SHP77 treated with DMSO at 0.1 percent for 48 hours (cell line): ENCODE results near the gene VIL1.

ENCODE experiments used
- DNase-seq: peaks from one replicate; lab custom pipeline; 2025; lab: John Stamatoyannopoulos, UW

Gene VIL1

GRCh38 chr2:218444692-218445357 is 25.9 kb downstream of the VIL1 start:
- DNase-seq, result no peak

GRCh38 chr2:218445602-218446001 is 26.7 kb downstream of the VIL1 start:
- no peak for DNase-seq

GRCh38 chr2:218446547-218446946 is 27.6 kb downstream of the VIL1 start:
- no peak for DNase-seq

GRCh38 chr2:218447072-218447471 is 28.1 kb downstream of the VIL1 start:
- DNase-seq, result no peak

GRCh38 chr2:218448934-218449333 is 30.0 kb downstream of the VIL1 start:
- DNase-seq, result peak; percentile 19

GRCh38 chr2:218452079-218452478 is 33.2 kb downstream of the VIL1 start:
- DNase-seq, result no peak

GRCh38 chr2:218456849-218457248 is 37.9 kb downstream of the VIL1 start:
- no peak for DNase-seq

- no peak for DNase-seq
Measured at GRCh38 chr2:218458598-218458997, 39.7 kb downstream of the VIL1 start.

- DNase-seq, result no peak
Measured at GRCh38 chr2:218465987-218466633, 47.2 kb downstream of the VIL1 start.

GRCh38 chr2:218470448-218470847 is 51.5 kb downstream of the VIL1 start:
- no peak for DNase-seq

- no peak for DNase-seq
Measured at GRCh38 chr2:218471036-218471435, 52.1 kb downstream of the VIL1 start.

- DNase-seq, result no peak
Measured at GRCh38 chr2:218471982-218472381, 53.1 kb downstream of the VIL1 start.

GRCh38 chr2:218472988-218473387 is 54.1 kb downstream of the VIL1 start:
- no peak for DNase-seq

- DNase-seq, result no peak
Measured at GRCh38 chr2:218474527-218474926, 55.6 kb downstream of the VIL1 start.

- DNase-seq, result no peak
Measured at GRCh38 chr2:218476676-218477075, 57.8 kb downstream of the VIL1 start.

GRCh38 chr2:218477247-218477646 is 58.3 kb downstream of the VIL1 start:
- no peak for DNase-seq

- no peak for DNase-seq
Measured at GRCh38 chr2:218478544-218478943, 59.6 kb downstream of the VIL1 start.

- no peak for DNase-seq
Measured at GRCh38 chr2:218479595-218479994, 60.7 kb downstream of the VIL1 start.

- no peak for DNase-seq
Measured at GRCh38 chr2:218482651-218483050, 63.7 kb downstream of the VIL1 start.

GRCh38 chr2:218485986-218486667 is 67.2 kb downstream of the VIL1 start:
- DNase-seq, result no peak

- no peak for DNase-seq
Measured at GRCh38 chr2:218500501-218501060, 81.7 kb downstream of the VIL1 start.

GRCh38 chr2:218501665-218502064 is 82.7 kb downstream of the VIL1 start:
- no peak for DNase-seq
